ENCODE results near the gene RNLS.

GRCh38 chr10:88424881-88425280 lies 158.2 kb downstream of the RNLS start:
- no peak for TF ChIP-seq NFE2L2 (conservative IDR thresholded peaks at IDR 0.05; ENCODE audit: low read length)
- TF ChIP-seq MAX (IDR thresholded peaks at IDR 0.05) = no peak
- no peak for TF ChIP-seq CTCF (IDR thresholded peaks at IDR 0.05)
- TF ChIP-seq RAD21 (conservative IDR thresholded peaks at IDR 0.05 in 1 of 2, IDR thresholded peaks at IDR 0.05 in 1 of 2) = no peak
- TF ChIP-seq CHD2 (IDR thresholded peaks at IDR 0.05; ENCODE audit: low read length, partially characterized antibody) = no peak
- TF ChIP-seq POLR2A (IDR thresholded peaks at IDR 0.05; ENCODE audit: low read length) = no peak
- no peak for TF ChIP-seq GATA3 (IDR thresholded peaks at IDR 0.05; ENCODE audit: borderline replicate concordance)
- TF ChIP-seq JUN (IDR thresholded peaks at IDR 0.05) = no peak
